ENCODE measurements around the gene CCDC120. TPM values are rescaled to one million over a fixed set of nuclear protein-coding genes. Genes with fewer than 3 reads are reported as not detected.

The CCDC120 gene, protein sequence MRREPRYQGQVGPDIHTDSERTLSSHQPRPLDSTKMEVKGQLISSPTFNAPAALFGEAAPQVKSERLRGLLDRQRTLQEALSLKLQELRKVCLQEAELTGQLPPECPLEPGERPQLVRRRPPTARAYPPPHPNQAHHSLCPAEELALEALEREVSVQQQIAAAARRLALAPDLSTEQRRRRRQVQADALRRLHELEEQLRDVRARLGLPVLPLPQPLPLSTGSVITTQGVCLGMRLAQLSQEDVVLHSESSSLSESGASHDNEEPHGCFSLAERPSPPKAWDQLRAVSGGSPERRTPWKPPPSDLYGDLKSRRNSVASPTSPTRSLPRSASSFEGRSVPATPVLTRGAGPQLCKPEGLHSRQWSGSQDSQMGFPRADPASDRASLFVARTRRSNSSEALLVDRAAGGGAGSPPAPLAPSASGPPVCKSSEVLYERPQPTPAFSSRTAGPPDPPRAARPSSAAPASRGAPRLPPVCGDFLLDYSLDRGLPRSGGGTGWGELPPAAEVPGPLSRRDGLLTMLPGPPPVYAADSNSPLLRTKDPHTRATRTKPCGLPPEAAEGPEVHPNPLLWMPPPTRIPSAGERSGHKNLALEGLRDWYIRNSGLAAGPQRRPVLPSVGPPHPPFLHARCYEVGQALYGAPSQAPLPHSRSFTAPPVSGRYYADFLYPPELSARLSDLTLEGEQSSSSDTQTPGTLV
- 2.8 and 3.1 TPM in 2 replicates for polyA plus RNA-seq
- 2.9 and 4.9 TPM in 2 replicates for polyA minus RNA-seq

DNA sequence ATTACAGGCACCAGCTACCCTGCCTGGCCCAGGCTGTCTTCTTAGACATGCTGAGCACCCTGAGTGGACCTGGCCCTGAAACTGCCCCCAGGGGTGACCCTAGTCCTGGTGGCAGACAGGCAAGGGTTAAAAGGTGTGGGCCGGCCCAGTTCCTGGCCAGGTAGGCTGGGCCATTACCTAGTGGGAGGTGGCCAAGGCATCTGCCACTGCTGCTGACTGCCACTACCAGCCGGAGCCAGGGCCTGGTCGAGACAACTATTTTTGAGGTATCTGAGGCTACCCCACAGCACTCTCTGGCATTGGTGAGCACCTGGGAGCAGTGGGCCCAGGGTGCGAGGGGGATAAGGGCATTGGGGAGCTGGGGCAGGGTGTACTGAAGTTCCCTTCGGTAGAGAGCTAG, at the start of gene CCDC120:
CCDC120 (plus strand) TSS at position 206 of the 400 bp plus-strand sequence. CDS start 3,043 bp downstream, outside the sequence.
- Histone ChIP-seq H3F3A (ENCODE audit: insufficient read depth, low read length, poor library complexity, severe bottlenecking) (no peaks in the 10 kb centered on the region), H3K4me3 (ENCODE audit: low read length) (no peak within 1 kb of the TSS), H2AFZ (ENCODE audit: low read depth, low read length) (no peak within 1 kb of the TSS), H3K27me3 (ENCODE audit: insufficient read depth, low read depth, low read length) (no peaks in the 10 kb centered on the region), H3K9me2 (ENCODE audit: insufficient read depth, low read length) (no peaks in the 10 kb centered on the region), H3K36me3 (ENCODE audit: insufficient read depth, low read length) (no peaks in the 10 kb centered on the region), H3K9ac (ENCODE audit: low read length) (no peak within 1 kb of the TSS), H3K4me2 (ENCODE audit: low read length) (no peak within 1 kb of the TSS), H4K20me1 (ENCODE audit: insufficient read depth) (no peaks in the 10 kb centered on the region), H3K79me2 (replicated peaks; ENCODE audit: insufficient read depth, low read length) (no peaks in the 10 kb centered on the region), H3K27ac (ENCODE audit: low read length) (no peak within 1 kb of the TSS), H3K9me3 (ENCODE audit: low read length) (no peaks in the 10 kb centered on the region)
- TF ChIP-seq RAD21 (conservative IDR thresholded peaks at IDR 0.05): no peak
- no peak for TF ChIP-seq MXI1 (conservative IDR thresholded peaks at IDR 0.05; ENCODE audit: poor library complexity, severe bottlenecking)
- TF ChIP-seq POLR2AphosphoS5 (IDR thresholded peaks at IDR 0.05): no peak
- TF ChIP-seq, protein P1, sequence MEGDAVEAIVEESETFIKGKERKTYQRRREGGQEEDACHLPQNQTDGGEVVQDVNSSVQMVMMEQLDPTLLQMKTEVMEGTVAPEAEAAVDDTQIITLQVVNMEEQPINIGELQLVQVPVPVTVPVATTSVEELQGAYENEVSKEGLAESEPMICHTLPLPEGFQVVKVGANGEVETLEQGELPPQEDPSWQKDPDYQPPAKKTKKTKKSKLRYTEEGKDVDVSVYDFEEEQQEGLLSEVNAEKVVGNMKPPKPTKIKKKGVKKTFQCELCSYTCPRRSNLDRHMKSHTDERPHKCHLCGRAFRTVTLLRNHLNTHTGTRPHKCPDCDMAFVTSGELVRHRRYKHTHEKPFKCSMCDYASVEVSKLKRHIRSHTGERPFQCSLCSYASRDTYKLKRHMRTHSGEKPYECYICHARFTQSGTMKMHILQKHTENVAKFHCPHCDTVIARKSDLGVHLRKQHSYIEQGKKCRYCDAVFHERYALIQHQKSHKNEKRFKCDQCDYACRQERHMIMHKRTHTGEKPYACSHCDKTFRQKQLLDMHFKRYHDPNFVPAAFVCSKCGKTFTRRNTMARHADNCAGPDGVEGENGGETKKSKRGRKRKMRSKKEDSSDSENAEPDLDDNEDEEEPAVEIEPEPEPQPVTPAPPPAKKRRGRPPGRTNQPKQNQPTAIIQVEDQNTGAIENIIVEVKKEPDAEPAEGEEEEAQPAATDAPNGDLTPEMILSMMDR (IDR thresholded peaks at IDR 0.05; ENCODE audit: poor library complexity, severe bottlenecking): no peak
- TF ChIP-seq TAF1 (IDR thresholded peaks at IDR 0.05; ENCODE audit: low read depth): no peak
- TF ChIP-seq, protein P2, sequence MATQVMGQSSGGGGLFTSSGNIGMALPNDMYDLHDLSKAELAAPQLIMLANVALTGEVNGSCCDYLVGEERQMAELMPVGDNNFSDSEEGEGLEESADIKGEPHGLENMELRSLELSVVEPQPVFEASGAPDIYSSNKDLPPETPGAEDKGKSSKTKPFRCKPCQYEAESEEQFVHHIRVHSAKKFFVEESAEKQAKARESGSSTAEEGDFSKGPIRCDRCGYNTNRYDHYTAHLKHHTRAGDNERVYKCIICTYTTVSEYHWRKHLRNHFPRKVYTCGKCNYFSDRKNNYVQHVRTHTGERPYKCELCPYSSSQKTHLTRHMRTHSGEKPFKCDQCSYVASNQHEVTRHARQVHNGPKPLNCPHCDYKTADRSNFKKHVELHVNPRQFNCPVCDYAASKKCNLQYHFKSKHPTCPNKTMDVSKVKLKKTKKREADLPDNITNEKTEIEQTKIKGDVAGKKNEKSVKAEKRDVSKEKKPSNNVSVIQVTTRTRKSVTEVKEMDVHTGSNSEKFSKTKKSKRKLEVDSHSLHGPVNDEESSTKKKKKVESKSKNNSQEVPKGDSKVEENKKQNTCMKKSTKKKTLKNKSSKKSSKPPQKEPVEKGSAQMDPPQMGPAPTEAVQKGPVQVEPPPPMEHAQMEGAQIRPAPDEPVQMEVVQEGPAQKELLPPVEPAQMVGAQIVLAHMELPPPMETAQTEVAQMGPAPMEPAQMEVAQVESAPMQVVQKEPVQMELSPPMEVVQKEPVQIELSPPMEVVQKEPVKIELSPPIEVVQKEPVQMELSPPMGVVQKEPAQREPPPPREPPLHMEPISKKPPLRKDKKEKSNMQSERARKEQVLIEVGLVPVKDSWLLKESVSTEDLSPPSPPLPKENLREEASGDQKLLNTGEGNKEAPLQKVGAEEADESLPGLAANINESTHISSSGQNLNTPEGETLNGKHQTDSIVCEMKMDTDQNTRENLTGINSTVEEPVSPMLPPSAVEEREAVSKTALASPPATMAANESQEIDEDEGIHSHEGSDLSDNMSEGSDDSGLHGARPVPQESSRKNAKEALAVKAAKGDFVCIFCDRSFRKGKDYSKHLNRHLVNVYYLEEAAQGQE (IDR thresholded peaks at IDR 0.05; ENCODE audit: borderline replicate concordance): no peak
- TF ChIP-seq EP300 (conservative IDR thresholded peaks at IDR 0.05; ENCODE audit: poor library complexity, severe bottlenecking): no peak
- no peak for TF ChIP-seq EZH2 (IDR thresholded peaks at IDR 0.05; ENCODE audit: borderline replicate concordance, insufficient read depth, low read length, poor library complexity, severe bottlenecking)
- TF ChIP-seq SMC3 (conservative IDR thresholded peaks at IDR 0.05; ENCODE audit: poor library complexity): no peak

DNA sequence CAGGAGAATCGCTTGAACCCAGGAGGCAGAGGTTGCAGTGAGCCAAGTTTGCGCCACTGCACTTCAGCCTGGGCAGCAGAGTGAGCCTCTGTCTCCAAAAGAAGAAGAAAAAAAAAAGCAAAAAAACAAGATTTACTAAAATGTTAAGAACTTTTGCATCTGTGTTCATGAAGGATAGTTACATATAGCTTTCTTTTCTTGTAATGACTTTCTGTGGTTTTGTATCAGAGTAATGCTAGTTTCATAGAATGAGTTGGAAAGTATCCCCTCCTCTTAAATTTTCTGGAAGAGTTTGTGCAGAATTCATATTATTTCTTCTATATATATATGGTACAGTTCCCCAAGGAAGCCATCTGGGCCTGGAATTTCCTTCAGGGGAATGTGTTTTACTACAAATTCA, 39.7 kb upstream of the CCDC120 start:
- H3K36me3 ChIP-seq (ENCODE audit: insufficient read depth, low read length): no peaks in the 10 kb centered on the region
- no peaks in the 10 kb centered on the region for H3F3A ChIP-seq (ENCODE audit: insufficient read depth, low read length, poor library complexity, severe bottlenecking)
- no peak overlapping the region for H3K4me3 ChIP-seq (ENCODE audit: low read length)
- no peaks in the 10 kb centered on the region for H4K20me1 ChIP-seq (ENCODE audit: insufficient read depth)
- H2AFZ ChIP-seq (ENCODE audit: low read depth, low read length): no peak overlapping the region
- no peaks in the 10 kb centered on the region for H3K9me3 ChIP-seq (ENCODE audit: low read length)
- H3K27ac ChIP-seq (ENCODE audit: low read length): no peak overlapping the region
- no peak overlapping the region for H3K4me2 ChIP-seq (ENCODE audit: low read length)
- no peaks in the 10 kb centered on the region for H3K9me2 ChIP-seq (ENCODE audit: insufficient read depth, low read length)
- no peaks in the 10 kb centered on the region for H3K27me3 ChIP-seq (ENCODE audit: insufficient read depth, low read depth, low read length)
- TF ChIP-seq TAF1 (IDR thresholded peaks at IDR 0.05; ENCODE audit: low read depth) (no peak), EZH2 (IDR thresholded peaks at IDR 0.05; ENCODE audit: borderline replicate concordance, insufficient read depth, low read length, poor library complexity, severe bottlenecking) (no peak), RAD21 (conservative IDR thresholded peaks at IDR 0.05) (no peak), SMC3 (conservative IDR thresholded peaks at IDR 0.05; ENCODE audit: poor library complexity) (no peak), MXI1 (conservative IDR thresholded peaks at IDR 0.05; ENCODE audit: poor library complexity, severe bottlenecking) (no peak), EP300 (conservative IDR thresholded peaks at IDR 0.05; ENCODE audit: poor library complexity, severe bottlenecking) (no peak), POLR2AphosphoS5 (IDR thresholded peaks at IDR 0.05) (no peak)
- TF ChIP-seq, protein P2 (IDR thresholded peaks at IDR 0.05; ENCODE audit: borderline replicate concordance): no peak
- TF ChIP-seq, protein P1 (IDR thresholded peaks at IDR 0.05; ENCODE audit: poor library complexity, severe bottlenecking): no peak
- H3K79me2 ChIP-seq (replicated peaks; ENCODE audit: insufficient read depth, low read length): no peaks in the 10 kb centered on the region
- H3K9ac ChIP-seq (ENCODE audit: low read length): no peak overlapping the region

Data from neural cell (in vitro differentiated cells).